ENCODE measurements around the gene TNFRSF13B.

The TNFRSF13B gene

GRCh38 chr17:16936536-16937310 is 35.2 kb downstream of the TNFRSF13B start:
- TF ChIP-seq CTCF (IDR thresholded peaks at IDR 0.05): no peak
- no peak overlapping the region for H3K27ac ChIP-seq
- peak; percentile 22 for DNase-seq (ENCODE audit: low spot score)
- no peak overlapping the region for H3K4me3 ChIP-seq

- Histone ChIP-seq H3K4me3 (no peak overlapping the region), H3K27ac (no peak overlapping the region)
- TF ChIP-seq CTCF (IDR thresholded peaks at IDR 0.05): no peak
- DNase-seq (ENCODE audit: low spot score): peak; percentile 31
Measured at GRCh38 chr17:16935786-16936185, 36.1 kb downstream of the TNFRSF13B start.

- DNase-seq (ENCODE audit: low spot score): peak; percentile 54
- TF ChIP-seq CTCF (IDR thresholded peaks at IDR 0.05): no peak
- H3K4me3 ChIP-seq: no peak overlapping the region
- no peak overlapping the region for H3K27ac ChIP-seq
Measured at GRCh38 chr17:16935241-16935663, 36.7 kb downstream of the TNFRSF13B start.

- Histone ChIP-seq H3K27ac (no peak overlapping the region), H3K4me3 (no peak overlapping the region)
- TF ChIP-seq CTCF (IDR thresholded peaks at IDR 0.05): no peak
- peak; percentile 56 for DNase-seq (ENCODE audit: low spot score)
Measured at GRCh38 chr17:16934836-16935235, 37.1 kb downstream of the TNFRSF13B start.

- no peak overlapping the region for H3K27ac ChIP-seq
- DNase-seq (ENCODE audit: low spot score): peak; percentile 49
- no peak overlapping the region for H3K4me3 ChIP-seq
- no peak for TF ChIP-seq CTCF (IDR thresholded peaks at IDR 0.05)
Measured at GRCh38 chr17:16934133-16934795, 37.7 kb downstream of the TNFRSF13B start.

GRCh38 chr17:16933317-16934132 is 38.4 kb downstream of the TNFRSF13B start:
- H3K4me3 ChIP-seq: no peak overlapping the region
- no peak for TF ChIP-seq CTCF (IDR thresholded peaks at IDR 0.05)
- DNase-seq (ENCODE audit: low spot score): peak; percentile 46
- H3K27ac ChIP-seq: no peak overlapping the region
